Natural killer cell (primary cell): Measurements from ENCODE around the gene ANTXR2. TPM values are rescaled to one million over a fixed set of nuclear protein-coding genes. Genes with fewer than 3 reads are reported as not detected.

ENCODE experiments used
- ATAC-seq, 3 donors: fragments of 150-1000 bp in 2 of 3; fragments of 200-7000 bp in 1 of 3; cut with Tn5 transposase; 1 replicate in 1 of 3; 2 replicates in 2 of 3; pipeline ENCODE4 v1.10.0; 2021; ENCODE audit warnings: mild to moderate bottlenecking in 2 of 3, moderate library complexity in 2 of 3
- DNase-seq, 2 donors: peaks; one replicate each; pipeline versions ENCODE4 v3.0.0 to v3.0.0-alpha.2; 2013 to 2021; ENCODE audit warnings: mixed read lengths in 1 of 2
- H3K27ac ChIP-seq: one replicate; pipeline ENCODE4 v1.5.1; 2013; ENCODE audit warnings: mild to moderate bottlenecking, low read length
- H3K27me3 ChIP-seq: one replicate; pipeline ENCODE4 v1.6.1; 2013; ENCODE audit warnings: low read length; ENCODE audit not compliant: control insufficient read depth, insufficient read depth
- H3K36me3 ChIP-seq: one replicate; pipeline ENCODE4 v1.6.1; 2013; ENCODE audit warnings: low read length; ENCODE audit not compliant: control insufficient read depth, insufficient read depth
- H3K4me1 ChIP-seq: one replicate; pipeline ENCODE4 v1.6.1; 2013; ENCODE audit warnings: low read length; ENCODE audit not compliant: control insufficient read depth, insufficient read depth
- H3K4me3 ChIP-seq: one replicate; pipeline ENCODE4 v1.5.1; 2013; ENCODE audit warnings: low read length
- H3K9me3 ChIP-seq: one replicate; pipeline ENCODE4 v1.6.1; 2013; ENCODE audit warnings: low read length; ENCODE audit not compliant: control insufficient read depth, insufficient read depth
- H3K27ac Mint-ChIP-seq, 2 donors: one replicate each; pipeline ENCODE4 v1.8.0; 2022; ENCODE audit warnings: mild to moderate bottlenecking in 2 of 2, mixed read lengths in 2 of 2, moderate library complexity in 1 of 2
- H3K27me3 Mint-ChIP-seq, 2 donors: one replicate each; pipeline ENCODE4 v1.8.0; 2022; ENCODE audit warnings: low read depth in 2 of 2, mixed read lengths in 2 of 2
- H3K36me3 Mint-ChIP-seq: one replicate; pipeline ENCODE4 v1.8.0; 2022; ENCODE audit warnings: mixed read lengths
- H3K4me1 Mint-ChIP-seq, 2 donors: one replicate each; pipeline ENCODE4 v1.8.0; 2022; ENCODE audit warnings: mixed read lengths in 2 of 2
- H3K4me3 Mint-ChIP-seq: one replicate; pipeline ENCODE4 v1.8.0; 2022; ENCODE audit warnings: mild to moderate bottlenecking, moderate library complexity, mixed read lengths
- H3K9me3 Mint-ChIP-seq, 2 donors: one replicate each; pipeline ENCODE4 v1.8.0; 2022; ENCODE audit warnings: mixed read lengths in 2 of 2
- WGBS: methylation state at CpG from one replicate; pipeline ENCODE4 v1.1.7; 2013; ENCODE audit warnings: missing lambda C conversion rate; ENCODE audit not compliant: insufficient coverage; 5-methylcytosine and 5-hydroxymethylcytosine counted together
- intact Hi-C: fragments of 100-400 bp; cut with micrococcal nuclease; formaldehyde crosslinking; loops from one replicate; pipeline ENCODE4 v1.14.2; 2022
- total RNA-seq, 4 donors: library from RNA; stranded (reverse); fragments of 120-200 nt in 1 of 4; gene quantifications; one replicate each; pipeline versions ENCODE4 v1.2.3 to v1.2.4, GENCODE V29; 2013 to 2022
- TF ChIP-seq, protein P1 (sequence below): fragments of 200-600 bp; IDR thresholded peaks from one replicate; pipeline ENCODE4 v1.8.0; 2022; ENCODE audit warnings: antibody characterized with exemption

Gene ANTXR2
- total RNA-seq, 3 donors from 2014 or later (not counting 1 experiment from before 2014, with no cell fraction given) = 7.8 to 28.3 (median 10.0) TPM

DNA sequence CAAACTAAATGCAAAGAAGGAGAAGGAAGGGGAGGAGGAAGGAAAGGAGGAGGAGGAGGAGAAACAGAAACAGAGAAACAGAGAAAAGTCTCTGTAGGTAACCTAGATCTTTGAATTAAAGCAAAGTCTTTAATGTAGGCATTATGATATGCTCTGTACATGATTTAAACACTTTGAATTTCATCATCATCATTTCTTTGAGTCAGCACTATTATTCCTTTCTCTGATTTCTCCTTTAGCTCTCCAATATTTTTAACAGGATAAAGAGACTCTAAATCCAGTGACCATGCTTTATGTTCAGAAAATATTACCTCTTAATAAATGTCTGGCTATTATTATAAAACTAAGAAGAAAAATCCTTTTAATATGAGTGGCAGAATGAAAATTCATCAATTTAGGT, 124.3 kb downstream of the ANTXR2 start:
- H3K27ac ChIP-seq = no peak overlapping the region
- Mint-ChIP-seq H3K27ac (no peak overlapping the region), H3K4me1 (no peaks in the 10 kb centered on the region), H3K9me3 (no peaks in the 10 kb centered on the region), H3K4me3 (no peak overlapping the region), H3K27me3 (no peaks in the 10 kb centered on the region), H3K36me3 (no peaks in the 10 kb centered on the region)
- no peaks in the 10 kb centered on the region for H3K9me3 ChIP-seq
- intact Hi-C loops = no loop called here
- no peak overlapping the region for H3K4me3 ChIP-seq
- H3K27me3 ChIP-seq = no peaks in the 10 kb centered on the region
- H3K4me1 ChIP-seq = no peaks in the 10 kb centered on the region
- DNase-seq = no peak
- H3K36me3 ChIP-seq = no peaks in the 10 kb centered on the region
- ATAC-seq = no peak
- TF ChIP-seq, protein P1, sequence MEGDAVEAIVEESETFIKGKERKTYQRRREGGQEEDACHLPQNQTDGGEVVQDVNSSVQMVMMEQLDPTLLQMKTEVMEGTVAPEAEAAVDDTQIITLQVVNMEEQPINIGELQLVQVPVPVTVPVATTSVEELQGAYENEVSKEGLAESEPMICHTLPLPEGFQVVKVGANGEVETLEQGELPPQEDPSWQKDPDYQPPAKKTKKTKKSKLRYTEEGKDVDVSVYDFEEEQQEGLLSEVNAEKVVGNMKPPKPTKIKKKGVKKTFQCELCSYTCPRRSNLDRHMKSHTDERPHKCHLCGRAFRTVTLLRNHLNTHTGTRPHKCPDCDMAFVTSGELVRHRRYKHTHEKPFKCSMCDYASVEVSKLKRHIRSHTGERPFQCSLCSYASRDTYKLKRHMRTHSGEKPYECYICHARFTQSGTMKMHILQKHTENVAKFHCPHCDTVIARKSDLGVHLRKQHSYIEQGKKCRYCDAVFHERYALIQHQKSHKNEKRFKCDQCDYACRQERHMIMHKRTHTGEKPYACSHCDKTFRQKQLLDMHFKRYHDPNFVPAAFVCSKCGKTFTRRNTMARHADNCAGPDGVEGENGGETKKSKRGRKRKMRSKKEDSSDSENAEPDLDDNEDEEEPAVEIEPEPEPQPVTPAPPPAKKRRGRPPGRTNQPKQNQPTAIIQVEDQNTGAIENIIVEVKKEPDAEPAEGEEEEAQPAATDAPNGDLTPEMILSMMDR = no peak

DNA sequence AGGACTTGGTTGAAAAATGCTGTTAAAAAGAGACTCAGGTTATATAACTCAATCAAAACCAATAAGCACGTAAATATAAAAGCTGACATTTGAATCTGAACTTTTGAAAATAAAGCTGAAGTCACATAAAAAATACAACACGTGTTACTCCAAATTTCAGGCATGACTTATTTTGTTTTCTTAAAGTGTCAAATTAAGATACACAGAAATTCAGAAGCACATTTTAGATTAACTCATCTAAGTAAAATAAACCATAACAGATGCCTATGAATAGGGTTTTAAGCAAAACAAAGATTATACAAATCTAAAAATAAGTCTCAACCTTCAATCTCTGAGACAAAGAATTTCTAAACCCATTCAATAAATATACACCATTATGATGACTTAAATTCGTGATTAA, 124.8 kb downstream of the ANTXR2 start:
- H3K27me3 Mint-ChIP-seq = no peaks in the 10 kb centered on the region
- no peaks in the 10 kb centered on the region for H3K36me3 ChIP-seq
- intact Hi-C loops = no loop called here
- no peak overlapping the region for H3K4me3 ChIP-seq
- no peaks in the 10 kb centered on the region for H3K4me1 Mint-ChIP-seq
- H3K27ac Mint-ChIP-seq = no peak overlapping the region
- no peak overlapping the region for H3K27ac ChIP-seq
- no peaks in the 10 kb centered on the region for H3K9me3 ChIP-seq
- H3K36me3 Mint-ChIP-seq = no peaks in the 10 kb centered on the region
- DNase-seq = no peak
- H3K27me3 ChIP-seq = no peaks in the 10 kb centered on the region
- no peak for ATAC-seq
- no peaks in the 10 kb centered on the region for H3K4me1 ChIP-seq
- no peak overlapping the region for H3K4me3 Mint-ChIP-seq
- TF ChIP-seq, protein P1 = no peak
- WGBS = 90% methylated on average over 3 of the region's 3 CpGs
- H3K9me3 Mint-ChIP-seq = no peaks in the 10 kb centered on the region

DNA sequence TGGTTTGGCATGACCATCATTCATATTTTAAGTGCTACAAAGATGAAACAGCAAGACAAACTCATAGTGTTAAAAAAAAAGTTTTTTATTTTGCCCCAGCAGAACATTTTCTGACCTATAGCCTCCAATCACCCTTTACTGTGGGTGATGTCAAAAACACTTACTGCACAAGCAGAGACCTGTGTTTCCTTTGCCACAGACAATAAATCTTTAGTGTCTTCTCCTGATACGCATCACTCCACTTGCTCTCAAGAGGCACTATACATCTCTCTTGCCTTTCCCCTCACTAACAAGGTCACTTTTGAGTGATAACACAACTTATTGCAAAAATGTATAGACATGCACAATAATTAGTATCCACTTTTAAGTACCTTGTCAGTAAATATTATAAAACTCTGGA, 125.6 kb downstream of the ANTXR2 start:
- TF ChIP-seq, protein P1 = no peak
- no peaks in the 10 kb centered on the region for H3K36me3 Mint-ChIP-seq
- no peaks in the 10 kb centered on the region for H3K9me3 Mint-ChIP-seq
- Histone ChIP-seq H3K4me1 (no peaks in the 10 kb centered on the region), H3K27me3 (no peaks in the 10 kb centered on the region), H3K36me3 (no peaks in the 10 kb centered on the region), H3K4me3 (no peak overlapping the region), H3K9me3 (no peaks in the 10 kb centered on the region), H3K27ac (no peak overlapping the region)
- no peak for ATAC-seq
- DNase-seq = no peak
- H3K27me3 Mint-ChIP-seq = no peaks in the 10 kb centered on the region
- no peak overlapping the region for H3K27ac Mint-ChIP-seq
- WGBS = 95% methylated on average over 1 of the region's 1 CpG
- H3K4me1 Mint-ChIP-seq = no peaks in the 10 kb centered on the region
- intact Hi-C loops = no loop called here
- H3K4me3 Mint-ChIP-seq = no peak overlapping the region

DNA sequence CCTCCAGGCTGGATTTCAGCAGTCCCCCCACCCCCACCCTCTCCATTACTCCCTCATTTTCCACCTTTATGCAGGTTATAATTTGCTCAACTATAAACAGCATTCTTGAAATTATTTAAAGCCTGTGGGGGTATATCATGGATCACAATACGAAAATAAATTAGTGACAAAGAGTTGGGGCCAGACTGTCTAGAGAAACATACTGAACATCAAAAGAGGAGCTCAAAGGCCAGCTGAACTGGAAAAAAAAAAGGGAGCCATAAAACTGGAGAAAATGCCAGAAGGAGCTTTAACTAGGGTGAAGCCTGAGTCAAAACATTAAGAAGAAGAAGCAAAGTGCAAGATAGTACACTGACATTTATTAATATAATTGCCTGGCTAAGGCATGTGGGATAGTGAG, 137.8 kb downstream of the ANTXR2 start:
- no peak overlapping the region for H3K4me3 Mint-ChIP-seq

More for the DNA sequence above, 137.8 kb downstream of the ANTXR2 start:
- H3K27me3 ChIP-seq = no peaks in the 10 kb centered on the region
- H3K4me3 ChIP-seq = no peak overlapping the region
- H3K27ac ChIP-seq = no peak overlapping the region
- no peaks in the 10 kb centered on the region for H3K36me3 ChIP-seq
- no peak for ATAC-seq
- H3K9me3 Mint-ChIP-seq = no peaks in the 10 kb centered on the region
- no peaks in the 10 kb centered on the region for H3K36me3 Mint-ChIP-seq
- no peaks in the 10 kb centered on the region for H3K9me3 ChIP-seq
- H3K27me3 Mint-ChIP-seq = no peaks in the 10 kb centered on the region
- TF ChIP-seq, protein P1 = no peak
- no peak for DNase-seq
- no peaks in the 10 kb centered on the region for H3K4me1 Mint-ChIP-seq
- H3K27ac Mint-ChIP-seq = no peak overlapping the region
- H3K4me1 ChIP-seq = no peaks in the 10 kb centered on the region
- 95% methylated on average over 1 of the region's 1 CpG for WGBS
- intact Hi-C loops = no loop called here
